H1 (cell line): ENCODE data around the gene CFAP54. TPM values are rescaled to one million over a fixed set of nuclear protein-coding genes. Genes with fewer than 3 reads are reported as not detected.

Experiments used
- BCL11A ChIP-seq, 2 experiments: IDR thresholded peaks; one replicate each; pipeline ENCODE4 v1.6.1; 2011; ENCODE audit warnings: low read depth in 2 of 2, low read length in 2 of 2, mild to moderate bottlenecking in 2 of 2
- CHD7 ChIP-seq: fragments of 300-600 bp; sonication (generic); IDR thresholded peaks from 2 replicates; pipeline ENCODE4 v1.7.1; 2012; ENCODE audit warnings: low read length, moderate library complexity, mild to moderate bottlenecking, inconsistent platforms; ENCODE audit not compliant: insufficient replicate concordance
- CTCF ChIP-seq, 3 experiments: IDR thresholded peaks; 1 replicate in 2 of 3; 2 replicates in 1 of 3; pipeline versions ENCODE4 v1.5.1 to v1.6.1; 2011; ENCODE audit warnings: low read length in 3 of 3, mild to moderate bottlenecking in 3 of 3, inconsistent platforms in 2 of 3, low read depth in 1 of 3, moderate library complexity in 1 of 3; ENCODE audit not compliant: insufficient read depth in 1 of 3; ENCODE audit errors: control extremely low read depth in 1 of 3
- RFX5 ChIP-seq: IDR thresholded peaks from 2 replicates; pipeline ENCODE4 v1.6.1; 2011; ENCODE audit warnings: low read depth, low read length, improper control_type of control experiment, borderline replicate concordance
- RNF2 ChIP-seq: fragments of 200-900, 300-1000 bp; sonication (generic); IDR thresholded peaks from 2 replicates; pipeline ENCODE4 v1.7.1; 2016; ENCODE audit warnings: borderline replicate concordance, low read depth, mild to moderate bottlenecking, antibody characterized with exemption, low read length; ENCODE audit not compliant: poor library complexity, severe bottlenecking; ENCODE audit errors: missing control alignments
- SAP30 ChIP-seq: fragments of 300-600 bp; sonication (generic); IDR thresholded peaks from 2 replicates; pipeline ENCODE4 v1.7.1; 2012; ENCODE audit warnings: low read length, moderate library complexity, mild to moderate bottlenecking, inconsistent platforms; ENCODE audit not compliant: insufficient read depth, insufficient replicate concordance
- SP2 ChIP-seq: IDR thresholded peaks from 2 replicates; pipeline ENCODE4 v1.6.1; 2012; ENCODE audit warnings: mild to moderate bottlenecking, low read length, inconsistent platforms
- TCF12 ChIP-seq: IDR thresholded peaks from 2 replicates; pipeline ENCODE4 v1.6.1; 2011; ENCODE audit warnings: low read depth, mild to moderate bottlenecking, low read length
- polyA plus RNA-seq, 7 experiments: library from polyadenylated mRNA; depleted of rRNA in 3 of 7; stranded (reverse) in 5 of 7; unstranded in 2 of 7; fragments of >200 nt in 5 of 7; fragments of 200-250 nt in 2 of 7; gene quantifications; 1 replicate in 5 of 7; 2 replicates in 1 of 7; 4 replicates in 1 of 7; pipeline versions ENCODE4 v1.2.1 to v1.2.3, GENCODE V29; 2011 to 2013; ENCODE audit warnings: missing spikeins in 2 of 7, mixed read lengths in 2 of 7
- total RNA-seq: library from RNA; stranded (reverse); fragmentation: NEBNext Ultra II Directional; extraction: Animal tissue kit (Norgen Biotek cat#: 25700); gene quantifications from 2 replicates; pipeline ENCODE4 v1.2.1, GENCODE V29; 2021

The CFAP54 gene
- total and polyA plus RNA-seq, 2 of the 8 experiments (the other 6 are each of a cell fraction or from before 2014, with no cell fraction given) = 0.17 to 0.33 TPM

GRCh38 chr12:96669786-96670185, 180.4 kb downstream of the CFAP54 start (continued):
- TF ChIP-seq CHD7 = no peak
- no peak for TF ChIP-seq SP2
- no peak for TF ChIP-seq SAP30
- TF ChIP-seq BCL11A (IDR thresholded peaks at IDR 0.05; ENCODE audit: low read depth in 2 of 2, low read length in 2 of 2) = no peak
- TF ChIP-seq CTCF (IDR thresholded peaks at IDR 0.05; ENCODE audit: control extremely low read depth in 1 of 3, insufficient read depth in 1 of 3, low read depth in 1 of 3, low read length in 3 of 3) = no peak
- TF ChIP-seq RFX5 = no peak
- TF ChIP-seq RNF2 = no peak
- no peak for TF ChIP-seq TCF12
